ENCODE data around the gene COX7B.

COX7B gene

GRCh38 chrX:77925764-77926163 is 26.5 kb downstream of the COX7B start:
- no peaks in the 10 kb centered on the region for H3K9me3 ChIP-seq (ENCODE audit: control insufficient read depth, low read length)
- no peak overlapping the region for H3K9ac ChIP-seq
- H2AFZ ChIP-seq, result no peak overlapping the region
- no peaks in the 10 kb centered on the region for H3K36me3 ChIP-seq (ENCODE audit: control insufficient read depth, insufficient read depth, low read length)
- no peaks in the 10 kb centered on the region for H3K27me3 ChIP-seq (ENCODE audit: control insufficient read depth, insufficient read depth, low read length)
- H3K4me3 ChIP-seq (ENCODE audit: low read depth, low read length), result no peak overlapping the region
- no peak overlapping the region for H3K27ac ChIP-seq
- TF ChIP-seq, protein P1, sequence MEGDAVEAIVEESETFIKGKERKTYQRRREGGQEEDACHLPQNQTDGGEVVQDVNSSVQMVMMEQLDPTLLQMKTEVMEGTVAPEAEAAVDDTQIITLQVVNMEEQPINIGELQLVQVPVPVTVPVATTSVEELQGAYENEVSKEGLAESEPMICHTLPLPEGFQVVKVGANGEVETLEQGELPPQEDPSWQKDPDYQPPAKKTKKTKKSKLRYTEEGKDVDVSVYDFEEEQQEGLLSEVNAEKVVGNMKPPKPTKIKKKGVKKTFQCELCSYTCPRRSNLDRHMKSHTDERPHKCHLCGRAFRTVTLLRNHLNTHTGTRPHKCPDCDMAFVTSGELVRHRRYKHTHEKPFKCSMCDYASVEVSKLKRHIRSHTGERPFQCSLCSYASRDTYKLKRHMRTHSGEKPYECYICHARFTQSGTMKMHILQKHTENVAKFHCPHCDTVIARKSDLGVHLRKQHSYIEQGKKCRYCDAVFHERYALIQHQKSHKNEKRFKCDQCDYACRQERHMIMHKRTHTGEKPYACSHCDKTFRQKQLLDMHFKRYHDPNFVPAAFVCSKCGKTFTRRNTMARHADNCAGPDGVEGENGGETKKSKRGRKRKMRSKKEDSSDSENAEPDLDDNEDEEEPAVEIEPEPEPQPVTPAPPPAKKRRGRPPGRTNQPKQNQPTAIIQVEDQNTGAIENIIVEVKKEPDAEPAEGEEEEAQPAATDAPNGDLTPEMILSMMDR (IDR thresholded peaks at IDR 0.05), result no peak
- H3K4me2 ChIP-seq (ENCODE audit: low read length), result no peak overlapping the region
- no peaks in the 10 kb centered on the region for H3K4me1 ChIP-seq
- H3K79me2 ChIP-seq, result peaks cover 2% of the 10 kb centered on the region

GRCh38 chrX:77930581-77930980 is 31.3 kb downstream of the COX7B start:
- no peaks in the 10 kb centered on the region for H3K27me3 ChIP-seq (ENCODE audit: control insufficient read depth, insufficient read depth, low read length)
- H2AFZ ChIP-seq, result no peak overlapping the region
- H3K79me2 ChIP-seq, result no peaks in the 10 kb centered on the region
- H3K9me3 ChIP-seq (ENCODE audit: control insufficient read depth, low read length), result no peaks in the 10 kb centered on the region
- H3K4me2 ChIP-seq (ENCODE audit: low read length), result no peak overlapping the region
- H3K36me3 ChIP-seq (ENCODE audit: control insufficient read depth, insufficient read depth, low read length), result no peaks in the 10 kb centered on the region
- H3K4me3 ChIP-seq (ENCODE audit: low read depth, low read length), result no peak overlapping the region
- no peaks in the 10 kb centered on the region for H3K4me1 ChIP-seq
- no peak overlapping the region for H3K27ac ChIP-seq
- H3K9ac ChIP-seq, result no peak overlapping the region
- TF ChIP-seq, protein P1 (IDR thresholded peaks at IDR 0.05), result no peak

- Histone ChIP-seq H2AFZ (no peak overlapping the region), H3K27ac (no peak overlapping the region), H3K4me1 (no peaks in the 10 kb centered on the region), H3K36me3 (ENCODE audit: control insufficient read depth, insufficient read depth, low read length) (no peaks in the 10 kb centered on the region), H3K4me2 (ENCODE audit: low read length) (no peak overlapping the region), H3K4me3 (ENCODE audit: low read depth, low read length) (no peak overlapping the region), H3K9ac (no peak overlapping the region), H3K79me2 (no peaks in the 10 kb centered on the region), H3K9me3 (ENCODE audit: control insufficient read depth, low read length) (no peaks in the 10 kb centered on the region), H3K27me3 (ENCODE audit: control insufficient read depth, insufficient read depth, low read length) (no peaks in the 10 kb centered on the region)
- TF ChIP-seq, protein P1 (IDR thresholded peaks at IDR 0.05), result no peak
Measured at GRCh38 chrX:77935886-77936285, 36.6 kb downstream of the COX7B start.

- no peaks in the 10 kb centered on the region for H3K9me3 ChIP-seq (ENCODE audit: control insufficient read depth, low read length)
- H3K27ac ChIP-seq, result no peak overlapping the region
- H3K4me3 ChIP-seq (ENCODE audit: low read depth, low read length), result no peak overlapping the region
- TF ChIP-seq, protein P1 (IDR thresholded peaks at IDR 0.05), result no peak
- no peaks in the 10 kb centered on the region for H3K27me3 ChIP-seq (ENCODE audit: control insufficient read depth, insufficient read depth, low read length)
- no peaks in the 10 kb centered on the region for H3K36me3 ChIP-seq (ENCODE audit: control insufficient read depth, insufficient read depth, low read length)
- no peaks in the 10 kb centered on the region for H3K79me2 ChIP-seq
- no peaks in the 10 kb centered on the region for H3K4me1 ChIP-seq
- no peak overlapping the region for H2AFZ ChIP-seq
- H3K9ac ChIP-seq, result no peak overlapping the region
- H3K4me2 ChIP-seq (ENCODE audit: low read length), result no peak overlapping the region
Measured at GRCh38 chrX:77936299-77936698, 37.0 kb downstream of the COX7B start.

DNA sequence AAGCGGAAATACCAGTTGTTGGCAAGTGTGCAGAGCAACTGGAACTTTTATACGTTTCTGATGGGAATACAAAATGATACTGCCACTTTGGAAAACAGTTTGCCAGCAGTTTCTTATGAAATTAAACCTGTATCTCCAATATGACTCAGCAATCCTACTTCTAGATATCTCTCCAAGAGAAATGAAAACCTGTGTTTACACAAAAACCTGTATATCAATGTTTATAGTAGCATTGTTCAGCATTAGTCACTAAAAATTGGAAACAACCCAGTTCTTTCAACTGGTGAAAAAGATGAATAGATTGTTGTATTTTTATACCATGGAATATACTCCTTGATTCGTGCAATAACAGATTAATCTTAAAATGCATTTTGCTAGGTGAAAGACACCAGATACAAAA is 38.0 kb downstream of the COX7B start:
- Histone ChIP-seq H3K36me3 (ENCODE audit: control insufficient read depth, insufficient read depth, low read length) (no peaks in the 10 kb centered on the region), H3K4me2 (ENCODE audit: low read length) (no peak overlapping the region), H3K9me3 (ENCODE audit: control insufficient read depth, low read length) (no peaks in the 10 kb centered on the region), H3K4me3 (ENCODE audit: low read depth, low read length) (no peak overlapping the region), H2AFZ (no peak overlapping the region), H3K4me1 (no peaks in the 10 kb centered on the region), H3K79me2 (no peaks in the 10 kb centered on the region), H3K27me3 (ENCODE audit: control insufficient read depth, insufficient read depth, low read length) (no peaks in the 10 kb centered on the region), H3K9ac (no peak overlapping the region), H3K27ac (no peak overlapping the region)
- TF ChIP-seq, protein P1 (IDR thresholded peaks at IDR 0.05), result no peak
